ENCODE results near the gene RAB1B.

Gene RAB1B

GRCh38 chr11:66264914-66265313, 3.5 kb upstream of the RAB1B start:
- ATAC-seq (ENCODE audit: insufficient read depth, low read depth) (no peak), DNase-seq (peak; percentile 45)
- no peaks in the 10 kb centered on the region for H3K27me3 ChIP-seq (ENCODE audit: insufficient read depth, low read length, poor library complexity)
- no peak overlapping the region for H3K9ac ChIP-seq (ENCODE audit: low read depth, low read length)
- no peak overlapping the region for H2AFZ ChIP-seq (ENCODE audit: low read depth, low read length)
- H4K20me1 ChIP-seq (ENCODE audit: insufficient read depth, low read length), result peaks cover 28% of the 10 kb centered on the region
- H3K4me3 ChIP-seq (ENCODE audit: low read depth in 1 of 2, low read length in 2 of 2), result no peak overlapping the region
- no peak overlapping the region for H3K27ac ChIP-seq (ENCODE audit: low read length)
- TF ChIP-seq EZH2 (IDR thresholded peaks at IDR 0.05; ENCODE audit: borderline replicate concordance, low read depth, low read length, severe bottlenecking), result no peak
- peak; percentile 61 for TF ChIP-seq CTCF (IDR thresholded peaks at IDR 0.05; ENCODE audit: borderline replicate concordance, extremely low read depth, low read length, poor library complexity, severe bottlenecking)
- peaks cover 66% of the 10 kb centered on the region for H3K36me3 ChIP-seq (ENCODE audit: insufficient read depth, low read length)
- H3K4me1 ChIP-seq (ENCODE audit: insufficient read depth, low read length), result peaks cover 22% of the 10 kb centered on the region
- no peaks in the 10 kb centered on the region for H3K9me3 ChIP-seq (ENCODE audit: insufficient read depth, low read length, severe bottlenecking)
- H3K4me2 ChIP-seq (ENCODE audit: insufficient read depth, low read length), result no peak overlapping the region
- H3K79me2 ChIP-seq (ENCODE audit: insufficient read depth, low read length), result peaks cover 17% of the 10 kb centered on the region

DNA sequence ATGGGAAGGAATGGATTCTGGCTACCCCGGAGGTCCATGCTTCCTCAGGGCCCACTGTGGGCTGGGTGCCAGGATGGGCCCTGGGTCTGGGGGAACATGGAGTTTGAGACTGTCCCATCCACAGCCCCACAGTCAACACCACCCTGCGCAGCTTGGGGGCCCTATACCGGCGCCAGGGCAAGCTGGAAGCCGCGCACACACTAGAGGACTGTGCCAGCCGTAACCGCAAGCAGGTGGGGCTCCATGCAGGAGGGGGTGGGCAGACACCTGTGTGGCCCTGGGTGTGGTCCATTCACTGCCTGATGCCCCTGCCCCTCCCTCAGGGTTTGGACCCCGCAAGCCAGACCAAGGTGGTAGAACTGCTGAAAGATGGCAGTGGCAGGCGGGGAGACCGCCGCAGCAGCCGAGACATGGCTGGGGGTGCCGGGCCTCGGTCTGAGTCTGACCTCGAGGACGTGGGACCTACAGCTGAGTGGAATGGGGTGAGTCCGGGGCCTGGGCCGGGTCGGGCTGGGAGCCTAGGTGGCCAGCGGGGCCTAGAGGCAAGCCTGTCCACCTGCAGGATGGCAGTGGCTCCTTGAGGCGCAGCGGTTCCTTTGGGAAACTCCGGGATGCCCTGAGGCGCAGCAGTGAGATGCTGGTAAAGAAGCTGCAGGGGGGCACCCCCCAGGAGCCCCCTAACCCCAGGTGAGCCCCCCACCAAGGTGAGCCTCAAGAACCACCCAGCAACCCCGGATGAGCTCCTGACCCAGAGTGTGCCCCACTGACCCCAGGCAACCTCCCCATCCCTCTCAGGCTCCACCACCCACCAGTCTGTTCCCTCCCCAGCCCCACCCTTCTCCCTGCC, 2.7 kb upstream of the RAB1B start:
- no peak overlapping the region for H2AFZ ChIP-seq (ENCODE audit: low read depth, low read length)
- no peak overlapping the region for H3K27ac ChIP-seq (ENCODE audit: low read length)
- no peak for DNase-seq
- peaks cover 36% of the 10 kb centered on the region for H4K20me1 ChIP-seq (ENCODE audit: insufficient read depth, low read length)
- H3K4me3 ChIP-seq (ENCODE audit: low read depth in 1 of 2, low read length in 2 of 2), result no peak overlapping the region
- peaks cover 68% of the 10 kb centered on the region for H3K36me3 ChIP-seq (ENCODE audit: insufficient read depth, low read length)
- TF ChIP-seq EZH2 (IDR thresholded peaks at IDR 0.05; ENCODE audit: borderline replicate concordance, low read depth, low read length, severe bottlenecking), result no peak
- no peak for TF ChIP-seq CTCF (IDR thresholded peaks at IDR 0.05; ENCODE audit: borderline replicate concordance, extremely low read depth, low read length, poor library complexity, severe bottlenecking)
- H3K9ac ChIP-seq (ENCODE audit: low read depth, low read length), result no peak overlapping the region
- H3K79me2 ChIP-seq (ENCODE audit: insufficient read depth, low read length), result peaks cover 21% of the 10 kb centered on the region
- ATAC-seq (ENCODE audit: insufficient read depth, low read depth), result no peak
- peaks cover 31% of the 10 kb centered on the region for H3K4me1 ChIP-seq (ENCODE audit: insufficient read depth, low read length)
- no peak overlapping the region for H3K4me2 ChIP-seq (ENCODE audit: insufficient read depth, low read length)
- H3K9me3 ChIP-seq (ENCODE audit: insufficient read depth, low read length, severe bottlenecking), result no peaks in the 10 kb centered on the region
- H3K27me3 ChIP-seq (ENCODE audit: insufficient read depth, low read length, poor library complexity), result no peaks in the 10 kb centered on the region

DNA sequence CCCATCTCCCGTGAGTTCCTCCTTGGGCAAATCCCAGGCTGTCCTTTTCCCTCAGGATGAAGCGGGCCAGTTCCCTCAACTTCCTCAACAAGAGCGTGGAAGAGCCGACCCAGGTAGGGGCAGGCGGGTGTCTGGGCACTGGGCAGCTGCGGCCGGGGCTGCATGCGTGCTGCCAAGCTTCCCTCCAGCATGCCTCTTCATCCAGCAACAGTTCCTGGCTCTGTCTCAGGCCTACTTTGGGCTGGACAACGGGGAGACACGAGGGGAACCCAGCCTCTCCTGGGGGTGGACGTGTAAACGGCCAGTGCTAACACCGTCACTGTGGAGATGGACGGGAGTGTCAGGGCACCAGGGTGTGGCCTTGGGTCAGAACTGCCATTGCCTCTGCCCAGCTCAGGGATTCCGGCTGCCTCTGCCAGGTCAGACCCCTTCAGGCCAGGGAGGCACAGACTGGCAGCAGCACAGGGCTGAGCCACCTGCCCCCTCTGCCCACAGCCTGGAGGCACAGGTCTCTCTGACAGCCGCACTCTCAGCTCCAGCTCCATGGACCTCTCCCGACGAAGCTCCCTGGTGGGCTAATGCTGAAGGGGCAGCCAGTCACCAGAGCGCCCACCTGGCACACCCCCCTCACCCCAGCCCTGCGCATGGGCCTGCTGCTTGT, 1.9 kb upstream of the RAB1B start:
- Histone ChIP-seq H4K20me1 (ENCODE audit: insufficient read depth, low read length) (peaks cover 35% of the 10 kb centered on the region), H3K9ac (ENCODE audit: low read depth, low read length) (no peak overlapping the region), H3K9me3 (ENCODE audit: insufficient read depth, low read length, severe bottlenecking) (no peaks in the 10 kb centered on the region), H3K36me3 (ENCODE audit: insufficient read depth, low read length) (peaks cover 63% of the 10 kb centered on the region), H3K27me3 (ENCODE audit: insufficient read depth, low read length, poor library complexity) (no peaks in the 10 kb centered on the region), H3K4me1 (ENCODE audit: insufficient read depth, low read length) (peaks cover 32% of the 10 kb centered on the region), H3K4me2 (ENCODE audit: insufficient read depth, low read length) (no peak overlapping the region), H3K4me3 (ENCODE audit: low read depth in 1 of 2, low read length in 2 of 2) (no peak overlapping the region), H2AFZ (ENCODE audit: low read depth, low read length) (no peak overlapping the region), H3K79me2 (ENCODE audit: insufficient read depth, low read length) (peaks cover 28% of the 10 kb centered on the region), H3K27ac (ENCODE audit: low read length) (no peak overlapping the region)
- no peak for DNase-seq
- no peak for TF ChIP-seq CTCF (IDR thresholded peaks at IDR 0.05; ENCODE audit: borderline replicate concordance, extremely low read depth, low read length, poor library complexity, severe bottlenecking)
- no peak for ATAC-seq (ENCODE audit: insufficient read depth, low read depth)

Measured in DND-41 (cell line).